HFFc6 (cell line): ENCODE data around the gene KATNA1. TPM values are rescaled to one million over a fixed set of nuclear protein-coding genes. Genes with fewer than 3 reads are reported as not detected.

Experiments used
- DNase-seq: peaks from one replicate; pipeline ENCODE4 v3.0.0-alpha.2; 2018
- H3K27ac Mint-ChIP-seq: 2 replicates; pipeline ENCODE4 v1.8.0; 2020; ENCODE audit warnings: mild to moderate bottlenecking, mixed read lengths
- H3K27me3 Mint-ChIP-seq: 2 replicates; pipeline ENCODE4 v1.8.0; 2021; ENCODE audit warnings: mild to moderate bottlenecking, moderate library complexity, mixed read lengths; ENCODE audit not compliant: insufficient read depth
- H3K36me3 Mint-ChIP-seq: 2 replicates; pipeline ENCODE4 v1.8.0; 2021; ENCODE audit warnings: low read depth, mixed read lengths
- H3K4me1 Mint-ChIP-seq: 2 replicates; pipeline ENCODE4 v1.8.0; 2020; ENCODE audit warnings: low read depth, mixed read lengths
- H3K4me3 Mint-ChIP-seq: 2 replicates; pipeline ENCODE4 v1.8.0; 2020; ENCODE audit warnings: mild to moderate bottlenecking, moderate library complexity, mixed read lengths
- H3K9me3 Mint-ChIP-seq: 2 replicates; pipeline ENCODE4 v1.8.0; 2020; ENCODE audit warnings: mild to moderate bottlenecking, mixed read lengths
- total RNA-seq, 6 experiments: library from RNA; stranded (reverse); fragmentation: NEBNext Ultra II Directional; extraction: Animal tissue kit (Norgen Biotek cat#: 25700); gene quantifications; 2 replicates in 1 of 6; 3 replicates in 5 of 6; pipeline ENCODE4 v1.2.3, GENCODE V29; 2021
- TF ChIP-seq, protein P1 (sequence below): fragments of 200-600 bp; sonication (generic); IDR thresholded peaks from 2 replicates; pipeline ENCODE4 v1.5.0; 2021; ENCODE audit warnings: antibody characterized with exemption, mild to moderate bottlenecking

The KATNA1 gene
- total RNA-seq, 6 experiments from 2014 or later = 14.5 to 16.6 (median 16.1) TPM

DNA sequence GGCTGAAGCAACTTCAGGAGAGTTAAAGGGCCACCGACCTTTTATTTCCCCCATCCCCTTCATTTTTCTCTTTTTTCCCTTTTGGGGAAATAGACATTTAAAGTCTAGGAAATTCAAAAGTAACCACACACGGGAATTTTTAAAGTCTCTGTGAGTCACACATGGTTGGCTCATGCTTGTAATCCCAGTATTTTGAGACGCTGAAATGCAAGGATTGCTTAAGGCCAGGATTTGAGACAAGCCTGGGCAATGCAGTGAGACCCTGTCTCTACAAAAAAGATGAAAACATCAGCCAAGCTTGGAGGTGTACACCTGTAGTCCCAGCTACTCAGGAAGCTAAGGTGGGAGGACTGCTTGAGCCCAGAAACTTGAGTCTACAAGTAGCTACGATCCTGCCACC lies 34.2 kb downstream of the KATNA1 start:
- TF ChIP-seq, protein P1, sequence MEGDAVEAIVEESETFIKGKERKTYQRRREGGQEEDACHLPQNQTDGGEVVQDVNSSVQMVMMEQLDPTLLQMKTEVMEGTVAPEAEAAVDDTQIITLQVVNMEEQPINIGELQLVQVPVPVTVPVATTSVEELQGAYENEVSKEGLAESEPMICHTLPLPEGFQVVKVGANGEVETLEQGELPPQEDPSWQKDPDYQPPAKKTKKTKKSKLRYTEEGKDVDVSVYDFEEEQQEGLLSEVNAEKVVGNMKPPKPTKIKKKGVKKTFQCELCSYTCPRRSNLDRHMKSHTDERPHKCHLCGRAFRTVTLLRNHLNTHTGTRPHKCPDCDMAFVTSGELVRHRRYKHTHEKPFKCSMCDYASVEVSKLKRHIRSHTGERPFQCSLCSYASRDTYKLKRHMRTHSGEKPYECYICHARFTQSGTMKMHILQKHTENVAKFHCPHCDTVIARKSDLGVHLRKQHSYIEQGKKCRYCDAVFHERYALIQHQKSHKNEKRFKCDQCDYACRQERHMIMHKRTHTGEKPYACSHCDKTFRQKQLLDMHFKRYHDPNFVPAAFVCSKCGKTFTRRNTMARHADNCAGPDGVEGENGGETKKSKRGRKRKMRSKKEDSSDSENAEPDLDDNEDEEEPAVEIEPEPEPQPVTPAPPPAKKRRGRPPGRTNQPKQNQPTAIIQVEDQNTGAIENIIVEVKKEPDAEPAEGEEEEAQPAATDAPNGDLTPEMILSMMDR = no peak
- no peak overlapping the region for H3K27ac Mint-ChIP-seq
- DNase-seq = peak; percentile 3

DNA sequence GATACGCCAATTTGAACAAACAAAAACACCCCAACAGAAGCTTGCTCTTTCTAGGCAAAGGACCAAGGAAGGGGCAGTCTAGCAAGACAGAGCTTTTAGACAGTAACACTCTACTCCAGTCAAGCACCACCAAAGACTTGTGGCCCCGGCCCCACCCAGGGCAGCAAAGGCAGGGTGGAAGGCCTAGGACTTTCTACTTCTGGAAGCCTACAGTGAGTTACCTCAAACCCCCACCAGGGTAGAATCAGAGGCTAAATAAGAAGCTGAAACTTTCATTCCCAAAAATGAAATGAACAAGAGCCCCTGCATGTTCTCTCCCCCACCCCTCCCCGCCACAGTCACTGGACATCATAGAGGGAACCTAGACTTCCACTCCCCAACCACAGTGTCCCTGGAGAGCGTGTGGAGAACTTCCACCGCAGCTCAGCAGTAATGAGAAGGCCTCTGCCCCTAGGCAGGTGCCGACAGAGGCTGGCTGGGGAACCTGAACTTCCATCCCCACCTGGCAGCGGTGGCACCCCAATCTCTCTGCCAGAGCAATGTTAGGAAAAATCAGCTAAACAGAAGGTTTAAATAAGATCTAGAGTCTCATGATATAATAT lies 40.0 kb downstream of the KATNA1 start:
- no peaks in the 10 kb centered on the region for H3K4me1 Mint-ChIP-seq
- H3K36me3 Mint-ChIP-seq = peaks cover 12% of the 10 kb centered on the region
- no peak overlapping the region for H3K4me3 Mint-ChIP-seq
- TF ChIP-seq, protein P1 = no peak
- H3K27me3 Mint-ChIP-seq = peaks cover 1% of the 10 kb centered on the region
- no peak overlapping the region for H3K27ac Mint-ChIP-seq
- DNase-seq = no peak
- no peaks in the 10 kb centered on the region for H3K9me3 Mint-ChIP-seq

More for the DNA sequence above, 34.2 kb downstream of the KATNA1 start:
- Mint-ChIP-seq H3K9me3 (no peaks in the 10 kb centered on the region), H3K36me3 (peaks cover 25% of the 10 kb centered on the region), H3K4me3 (no peak overlapping the region), H3K27me3 (peaks cover 1% of the 10 kb centered on the region), H3K4me1 (peaks cover 6% of the 10 kb centered on the region; the same call in 1 of the 2 replicates)

DNA sequence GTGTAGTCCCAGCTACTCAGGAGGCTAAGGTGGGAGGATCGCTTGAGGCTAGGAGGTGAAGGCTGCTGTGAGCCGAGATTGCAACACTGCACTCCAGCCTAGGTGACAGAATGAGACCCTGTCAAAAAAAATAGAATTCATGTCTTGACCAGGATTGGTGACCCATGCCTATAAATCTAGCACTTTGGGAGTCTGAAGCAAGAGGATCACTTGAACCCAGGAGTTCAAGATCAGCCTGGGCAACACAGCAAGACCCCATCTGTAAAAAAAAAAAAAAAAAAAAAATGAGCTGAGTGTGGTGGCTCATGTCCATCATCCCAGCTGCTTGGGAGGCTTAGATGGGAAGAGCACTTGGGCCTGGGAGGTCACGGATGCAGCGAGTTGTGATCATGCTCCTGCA lies 48.0 kb downstream of the KATNA1 start:
- Mint-ChIP-seq H3K9me3 (no peaks in the 10 kb centered on the region), H3K27me3 (no peaks in the 10 kb centered on the region), H3K4me3 (no peak overlapping the region), H3K4me1 (no peaks in the 10 kb centered on the region), H3K27ac (no peak overlapping the region), H3K36me3 (peaks cover 27% of the 10 kb centered on the region)
- TF ChIP-seq, protein P1 = no peak
- no peak for DNase-seq

DNA sequence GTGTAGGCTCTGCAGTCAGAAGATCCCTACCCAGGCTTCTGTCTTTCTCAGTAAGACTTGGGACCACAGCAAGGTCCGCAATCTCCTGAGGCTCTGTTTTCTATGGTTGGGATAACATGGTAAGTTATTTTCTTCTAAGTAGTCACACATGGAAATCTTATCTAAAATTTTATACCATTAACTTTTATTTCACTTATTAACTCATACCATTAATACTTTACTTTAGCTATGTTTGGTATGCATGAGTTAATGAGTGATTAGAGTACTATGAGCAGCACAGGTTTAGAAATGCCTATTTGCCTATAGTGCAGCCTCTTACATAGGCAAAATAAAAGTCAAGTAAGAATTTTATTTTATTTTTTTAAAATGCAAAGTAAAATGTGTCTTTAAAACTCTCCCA lies 55.1 kb downstream of the KATNA1 start:
- no peaks in the 10 kb centered on the region for H3K27me3 Mint-ChIP-seq
- no peak for DNase-seq
- H3K4me1 Mint-ChIP-seq = no peaks in the 10 kb centered on the region
- peaks cover 10% of the 10 kb centered on the region for H3K36me3 Mint-ChIP-seq
- H3K9me3 Mint-ChIP-seq = no peaks in the 10 kb centered on the region
- TF ChIP-seq, protein P1 = no peak
- H3K4me3 Mint-ChIP-seq = no peak overlapping the region
- no peak overlapping the region for H3K27ac Mint-ChIP-seq

DNA sequence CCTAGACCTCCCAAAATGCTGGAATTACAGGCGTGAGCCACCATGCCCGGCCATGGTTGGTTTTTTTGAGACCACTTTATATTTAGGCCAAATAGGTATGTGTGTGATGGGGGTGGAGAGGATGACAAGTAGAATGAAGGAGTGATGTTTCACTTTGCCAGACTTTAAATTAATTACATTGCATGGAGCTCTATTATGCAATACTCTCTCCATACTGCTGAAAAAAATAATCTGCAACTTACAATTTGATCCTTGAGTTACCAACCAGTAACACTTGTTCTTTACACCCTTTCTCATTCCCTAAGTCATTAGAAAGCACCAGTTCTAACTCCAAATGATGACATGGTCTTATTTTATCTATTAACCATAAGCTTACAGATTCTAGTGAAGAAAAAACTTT lies 55.5 kb downstream of the KATNA1 start:
- no peak overlapping the region for H3K4me3 Mint-ChIP-seq
- no peaks in the 10 kb centered on the region for H3K27me3 Mint-ChIP-seq
- H3K4me1 Mint-ChIP-seq = no peaks in the 10 kb centered on the region
- H3K36me3 Mint-ChIP-seq = peaks cover 10% of the 10 kb centered on the region
- no peak overlapping the region for H3K27ac Mint-ChIP-seq
- TF ChIP-seq, protein P1 = no peak
- H3K9me3 Mint-ChIP-seq = no peaks in the 10 kb centered on the region
- no peak for DNase-seq
